HEK293T (cell line): ENCODE data around the gene GLRA3.

Experiments
- ARNT ChIP-seq: fragments of 450-650 bp; IDR thresholded peaks from 2 replicates; pipeline ENCODE4 v1.6.1; 2017; ENCODE audit warnings: mild to moderate bottlenecking
- BHLHE40 ChIP-seq: fragments of 450-650 bp; IDR thresholded peaks from 2 replicates; pipeline ENCODE4 v1.6.1; 2016; ENCODE audit warnings: mild to moderate bottlenecking, moderate library complexity, borderline replicate concordance
- ELF4 ChIP-seq: fragments of 450-650 bp; IDR thresholded peaks from 2 replicates; pipeline ENCODE4 v1.6.1; 2017; ENCODE audit warnings: antibody characterized with exemption
- FOXA1 ChIP-seq: fragments of 450-650 bp; IDR thresholded peaks from 2 replicates; pipeline ENCODE4 v1.6.1; 2016; ENCODE audit warnings: mild to moderate bottlenecking
- FOXK2 ChIP-seq: fragments of 450-650 bp; IDR thresholded peaks from 2 replicates; pipeline ENCODE4 v1.6.1; 2016; ENCODE audit warnings: mild to moderate bottlenecking
- FOXM1 ChIP-seq: fragments of 450-650 bp; IDR thresholded peaks from 2 replicates; pipeline ENCODE4 v1.6.1; 2017; ENCODE audit warnings: mild to moderate bottlenecking, borderline replicate concordance
- HDGF ChIP-seq: fragments of 450-650 bp; IDR thresholded peaks from 2 replicates; pipeline ENCODE4 v1.6.1; 2017; ENCODE audit warnings: antibody characterized with exemption, borderline replicate concordance
- L3MBTL2 ChIP-seq: fragments of 450-650 bp; conservative IDR thresholded peaks from 2 replicates; pipeline ENCODE4 v1.6.1; 2016; ENCODE audit warnings: mild to moderate bottlenecking
- NFRKB ChIP-seq: fragments of 450-650 bp; IDR thresholded peaks from 2 replicates; pipeline ENCODE4 v1.6.1; 2016; ENCODE audit warnings: mild to moderate bottlenecking, moderate library complexity
- SP1 ChIP-seq: fragments of 450-650 bp; IDR thresholded peaks from 2 replicates; pipeline ENCODE4 v1.6.1; 2017
- SUZ12 ChIP-seq: fragments of 450-650 bp; IDR thresholded peaks from 2 replicates; pipeline ENCODE4 v1.6.1; 2016; ENCODE audit warnings: mild to moderate bottlenecking
- TARDBP ChIP-seq: fragments of 450-650 bp; IDR thresholded peaks from 2 replicates; pipeline ENCODE4 v1.6.1; 2016
- ZNF384 ChIP-seq: fragments of 450-650 bp; IDR thresholded peaks from 2 replicates; pipeline ENCODE4 v1.6.1; 2016
- TF ChIP-seq, protein P1 (sequence below): fragments of 450-650 bp; IDR thresholded peaks from 2 replicates; pipeline ENCODE4 v1.6.1; 2016

DNA sequence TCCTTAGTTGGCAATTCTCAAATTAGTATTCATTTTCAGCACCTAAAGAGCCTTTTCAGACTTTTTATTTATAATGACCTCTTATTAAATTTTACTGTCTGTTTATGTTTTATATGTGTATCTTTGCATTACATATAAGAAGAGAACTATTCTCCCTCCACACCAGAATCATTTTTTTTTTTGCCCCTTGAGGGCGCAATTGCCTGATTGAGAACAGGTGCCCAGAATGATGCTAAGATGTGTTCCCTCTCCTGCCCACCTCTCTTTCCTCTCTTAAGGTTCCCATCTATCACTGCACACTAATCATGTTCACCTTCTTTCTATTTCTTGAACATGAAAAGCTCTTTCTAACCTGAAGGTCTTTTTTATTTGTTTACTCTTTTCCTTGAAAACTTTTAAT lies 44.9 kb upstream of the GLRA3 start:
- TF ChIP-seq FOXM1 (no peak), SP1 (no peak), TARDBP (no peak), ARNT (no peak), FOXK2 (no peak), L3MBTL2 (no peak), SUZ12 (no peak), BHLHE40 (no peak), ELF4 (no peak), FOXA1 (no peak), ZNF384 (no peak), NFRKB (no peak), HDGF (no peak)
- TF ChIP-seq, protein P1, sequence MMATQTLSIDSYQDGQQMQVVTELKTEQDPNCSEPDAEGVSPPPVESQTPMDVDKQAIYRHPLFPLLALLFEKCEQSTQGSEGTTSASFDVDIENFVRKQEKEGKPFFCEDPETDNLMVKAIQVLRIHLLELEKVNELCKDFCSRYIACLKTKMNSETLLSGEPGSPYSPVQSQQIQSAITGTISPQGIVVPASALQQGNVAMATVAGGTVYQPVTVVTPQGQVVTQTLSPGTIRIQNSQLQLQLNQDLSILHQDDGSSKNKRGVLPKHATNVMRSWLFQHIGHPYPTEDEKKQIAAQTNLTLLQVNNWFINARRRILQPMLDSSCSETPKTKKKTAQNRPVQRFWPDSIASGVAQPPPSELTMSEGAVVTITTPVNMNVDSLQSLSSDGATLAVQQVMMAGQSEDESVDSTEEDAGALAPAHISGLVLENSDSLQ: no peak
